GM10248 (cell line): ENCODE results near the gene RAB11FIP2.

Experiments
- CTCF ChIA-PET: fragments of 300-600 bp; sonication (Branson Sonifier 250); formaldehyde crosslinking; extraction: SDS; loops from one replicate; lab custom pipeline; 2021; ENCODE audit warnings: antibody characterized with exemption; lab: Yijun Ruan, JAX
- POLR2A ChIA-PET: fragments of 350-650 bp; sonication (Branson Sonifier 250); formaldehyde crosslinking; extraction: SDS; loops from one replicate; lab custom pipeline; 2020; ENCODE audit warnings: antibody characterized with exemption; lab: Yijun Ruan, JAX
- DNase-seq: peaks from one replicate; pipeline ENCODE4 v3.0.0; 2012; ENCODE audit errors: extremely low spot score
- CTCF ChIP-seq: IDR thresholded peaks from 2 replicates; pipeline ENCODE4 v1.5.1; 2012; ENCODE audit warnings: mild to moderate bottlenecking, low read depth; ENCODE audit errors: extremely low read depth, missing control alignments, control extremely low read depth

Gene RAB11FIP2

GRCh38 chr10:117993166-117993565 is 53.6 kb downstream of the RAB11FIP2 start:
- DNase-seq = no peak
- TF ChIP-seq CTCF = no peak
- POLR2A ChIA-PET = no interaction called here
- CTCF ChIA-PET = no interaction called here

- ChIA-PET POLR2A (no interaction called here), CTCF (interaction anchor here (1.0 to 1.2 kb wide), 2 partner anchors 11 to 14 kb away, joined by 3 read pairs; no protein-coding TSS in a partner anchor)
- no peak for TF ChIP-seq CTCF
- no peak for DNase-seq
Measured at GRCh38 chr10:117991701-117992100, 55.0 kb downstream of the RAB11FIP2 start.

- no peak for TF ChIP-seq CTCF
- ChIA-PET POLR2A (no interaction called here), CTCF (no interaction called here)
- DNase-seq = no peak
Measured at GRCh38 chr10:117989962-117990361, 56.8 kb downstream of the RAB11FIP2 start.

- TF ChIP-seq CTCF = no peak
- ChIA-PET POLR2A (no interaction called here), CTCF (no interaction called here)
- DNase-seq = no peak
Measured at GRCh38 chr10:117988814-117989213, 57.9 kb downstream of the RAB11FIP2 start.

- DNase-seq = no peak
- TF ChIP-seq CTCF = no peak
- CTCF ChIA-PET = interaction anchor here (1.2 kb wide), 1 partner anchor 24 kb away, joined by 3 read pairs; no protein-coding TSS in a partner anchor
- POLR2A ChIA-PET = no interaction called here
Measured at GRCh38 chr10:117987244-117987909, 59.4 kb downstream of the RAB11FIP2 start.

GRCh38 chr10:117983961-117984360 is 62.8 kb downstream of the RAB11FIP2 start:
- POLR2A ChIA-PET = no interaction called here
- no peak for DNase-seq
- no peak for TF ChIP-seq CTCF
- CTCF ChIA-PET = no interaction called here
